ENCODE data around the gene MAP7. TPM values are rescaled to one million over a fixed set of nuclear protein-coding genes. Genes with fewer than 3 reads are reported as not detected.

Gene MAP7
- total RNA-seq, 1 donor from 2014 or later = 1.3 TPM

- Mint-ChIP-seq H3K36me3 (ENCODE audit: low read depth, unreplicated experiment) (no peaks in the 10 kb centered on the region), H3K4me3 (ENCODE audit: unreplicated experiment) (no peak overlapping the region), H3K27me3 (ENCODE audit: unreplicated experiment) (no peaks in the 10 kb centered on the region), H3K4me1 (ENCODE audit: unreplicated experiment) (peaks cover 2% of the 10 kb centered on the region), H3K9me3 (ENCODE audit: unreplicated experiment) (no peaks in the 10 kb centered on the region), H3K27ac (ENCODE audit: unreplicated experiment) (no peak overlapping the region)
- no peak for TF ChIP-seq CTCF (IDR thresholded peaks at IDR 0.05; ENCODE audit: unreplicated experiment)
- DNase-seq (ENCODE audit: low spot score) = no peak
These were observed 206.5 kb downstream of the MAP7 start for GRCh38 chr6:136343700-136344099.

GRCh38 chr6:136343275-136343674 is 206.9 kb downstream of the MAP7 start:
- no peaks in the 10 kb centered on the region for H3K4me1 Mint-ChIP-seq (ENCODE audit: unreplicated experiment)
- no peaks in the 10 kb centered on the region for H3K36me3 Mint-ChIP-seq (ENCODE audit: low read depth, unreplicated experiment)
- no peak for DNase-seq (ENCODE audit: low spot score)
- H3K27ac Mint-ChIP-seq (ENCODE audit: unreplicated experiment) = no peak overlapping the region
- no peaks in the 10 kb centered on the region for H3K27me3 Mint-ChIP-seq (ENCODE audit: unreplicated experiment)
- H3K4me3 Mint-ChIP-seq (ENCODE audit: unreplicated experiment) = no peak overlapping the region
- no peaks in the 10 kb centered on the region for H3K9me3 Mint-ChIP-seq (ENCODE audit: unreplicated experiment)
- TF ChIP-seq CTCF (IDR thresholded peaks at IDR 0.05; ENCODE audit: unreplicated experiment) = no peak

- H3K36me3 Mint-ChIP-seq (ENCODE audit: low read depth, unreplicated experiment) = no peaks in the 10 kb centered on the region
These were observed 208.3 kb downstream of the MAP7 start for GRCh38 chr6:136341967-136342366.

GRCh38 chr6:136341367-136341766 is 208.9 kb downstream of the MAP7 start:
- Mint-ChIP-seq H3K9me3 (ENCODE audit: unreplicated experiment) (no peaks in the 10 kb centered on the region), H3K4me3 (ENCODE audit: unreplicated experiment) (no peak overlapping the region), H3K27me3 (ENCODE audit: unreplicated experiment) (no peaks in the 10 kb centered on the region), H3K27ac (ENCODE audit: unreplicated experiment) (no peak overlapping the region), H3K36me3 (ENCODE audit: low read depth, unreplicated experiment) (no peaks in the 10 kb centered on the region), H3K4me1 (ENCODE audit: unreplicated experiment) (no peaks in the 10 kb centered on the region)
- no peak for TF ChIP-seq CTCF (IDR thresholded peaks at IDR 0.05; ENCODE audit: unreplicated experiment)
- no peak for DNase-seq (ENCODE audit: low spot score)

More at GRCh38 chr6:136341967-136342366, 208.3 kb downstream of the MAP7 start:
- Mint-ChIP-seq H3K27ac (ENCODE audit: unreplicated experiment) (no peak overlapping the region), H3K4me1 (ENCODE audit: unreplicated experiment) (no peaks in the 10 kb centered on the region), H3K4me3 (ENCODE audit: unreplicated experiment) (no peak overlapping the region), H3K9me3 (ENCODE audit: unreplicated experiment) (no peaks in the 10 kb centered on the region), H3K27me3 (ENCODE audit: unreplicated experiment) (no peaks in the 10 kb centered on the region)
- DNase-seq (ENCODE audit: low spot score) = no peak
- TF ChIP-seq CTCF (IDR thresholded peaks at IDR 0.05; ENCODE audit: unreplicated experiment) = no peak

GRCh38 chr6:136338486-136338885 is 211.7 kb downstream of the MAP7 start:
- DNase-seq (ENCODE audit: low spot score) = no peak
- TF ChIP-seq CTCF (IDR thresholded peaks at IDR 0.05; ENCODE audit: unreplicated experiment) = no peak
- no peaks in the 10 kb centered on the region for H3K36me3 Mint-ChIP-seq (ENCODE audit: low read depth, unreplicated experiment)
- no peaks in the 10 kb centered on the region for H3K9me3 Mint-ChIP-seq (ENCODE audit: unreplicated experiment)
- no peaks in the 10 kb centered on the region for H3K4me1 Mint-ChIP-seq (ENCODE audit: unreplicated experiment)
- no peak overlapping the region for H3K4me3 Mint-ChIP-seq (ENCODE audit: unreplicated experiment)
- no peaks in the 10 kb centered on the region for H3K27me3 Mint-ChIP-seq (ENCODE audit: unreplicated experiment)
- no peak overlapping the region for H3K27ac Mint-ChIP-seq (ENCODE audit: unreplicated experiment)

Data from endothelial cell (in vitro differentiated cells).